ENCODE measurements around the gene PAK3.

DNA sequence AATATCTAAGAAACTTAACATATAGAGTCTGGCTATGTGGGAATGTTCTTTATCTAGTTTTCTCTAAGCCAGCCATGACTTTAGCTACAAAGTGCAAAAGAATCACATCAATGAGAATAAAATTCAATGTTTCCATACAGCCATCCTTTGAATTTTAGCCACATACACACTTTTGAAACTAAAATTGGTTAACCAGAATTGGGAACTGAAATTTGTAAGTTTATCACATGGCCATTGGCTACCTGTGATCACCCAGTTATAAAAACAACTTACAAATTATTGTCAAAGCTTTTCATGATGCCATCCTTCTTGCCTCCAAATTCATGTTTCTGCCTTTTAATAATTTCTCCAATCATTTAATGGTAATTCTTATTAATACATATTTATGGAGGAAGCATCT, 49.9 kb downstream of the PAK3 start:
- TF ChIP-seq, protein P1, sequence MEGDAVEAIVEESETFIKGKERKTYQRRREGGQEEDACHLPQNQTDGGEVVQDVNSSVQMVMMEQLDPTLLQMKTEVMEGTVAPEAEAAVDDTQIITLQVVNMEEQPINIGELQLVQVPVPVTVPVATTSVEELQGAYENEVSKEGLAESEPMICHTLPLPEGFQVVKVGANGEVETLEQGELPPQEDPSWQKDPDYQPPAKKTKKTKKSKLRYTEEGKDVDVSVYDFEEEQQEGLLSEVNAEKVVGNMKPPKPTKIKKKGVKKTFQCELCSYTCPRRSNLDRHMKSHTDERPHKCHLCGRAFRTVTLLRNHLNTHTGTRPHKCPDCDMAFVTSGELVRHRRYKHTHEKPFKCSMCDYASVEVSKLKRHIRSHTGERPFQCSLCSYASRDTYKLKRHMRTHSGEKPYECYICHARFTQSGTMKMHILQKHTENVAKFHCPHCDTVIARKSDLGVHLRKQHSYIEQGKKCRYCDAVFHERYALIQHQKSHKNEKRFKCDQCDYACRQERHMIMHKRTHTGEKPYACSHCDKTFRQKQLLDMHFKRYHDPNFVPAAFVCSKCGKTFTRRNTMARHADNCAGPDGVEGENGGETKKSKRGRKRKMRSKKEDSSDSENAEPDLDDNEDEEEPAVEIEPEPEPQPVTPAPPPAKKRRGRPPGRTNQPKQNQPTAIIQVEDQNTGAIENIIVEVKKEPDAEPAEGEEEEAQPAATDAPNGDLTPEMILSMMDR (IDR thresholded peaks at IDR 0.05; ENCODE audit: extremely low read depth in 1 of 2, insufficient read depth in 1 of 2, low read depth in 1 of 2, low read length in 2 of 2) = no peak
- TF ChIP-seq, protein P2, sequence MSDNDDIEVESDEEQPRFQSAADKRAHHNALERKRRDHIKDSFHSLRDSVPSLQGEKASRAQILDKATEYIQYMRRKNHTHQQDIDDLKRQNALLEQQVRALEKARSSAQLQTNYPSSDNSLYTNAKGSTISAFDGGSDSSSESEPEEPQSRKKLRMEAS (IDR thresholded peaks at IDR 0.05; ENCODE audit: insufficient read depth, insufficient read length) = no peak
- TF ChIP-seq POLR2A (IDR thresholded peaks at IDR 0.05; ENCODE audit: low read depth, low read length) = no peak
